SW 1271 (cell line): Measurements from ENCODE around the gene TRIML2.
"Not testable (repeated sequence)": the region's sequence is repeated elsewhere in the genome, so short reads cannot be mapped to it uniquely, and the experiment has no call there.

ENCODE experiments used
- DNase-seq, 2 experiments: peaks; one replicate each; lab custom pipeline; 2025; lab: John Stamatoyannopoulos, UW

Gene TRIML2

GRCh38 chr4:188106454-188106853, 2.9 kb downstream of the TRIML2 start:
- no peak for DNase-seq

- DNase-seq: no peak
Measured at GRCh38 chr4:188092824-188093223, 16.6 kb downstream of the TRIML2 start.

- no peak for DNase-seq
Measured at GRCh38 chr4:188086858-188087257, 22.5 kb downstream of the TRIML2 start.

GRCh38 chr4:188082796-188083195, 26.6 kb downstream of the TRIML2 start:
- no peak for DNase-seq

GRCh38 chr4:188078116-188078515, 31.3 kb downstream of the TRIML2 start:
- no peak for DNase-seq

GRCh38 chr4:188076169-188076568, 33.2 kb downstream of the TRIML2 start:
- no peak for DNase-seq

GRCh38 chr4:188061083-188061482, 48.3 kb downstream of the TRIML2 start:
- no peak for DNase-seq

GRCh38 chr4:188053302-188053701, 56.1 kb downstream of the TRIML2 start:
- no peak for DNase-seq

- DNase-seq: no peak
Measured at GRCh38 chr4:188046657-188047056, 62.7 kb downstream of the TRIML2 start.

- DNase-seq: not testable (repeated sequence)
Measured at GRCh38 chr4:188045461-188045860, 63.9 kb downstream of the TRIML2 start.

- DNase-seq: no peak
Measured at GRCh38 chr4:188043154-188043553, 66.2 kb downstream of the TRIML2 start.

- no peak for DNase-seq
Measured at GRCh38 chr4:188042191-188042590, 67.2 kb downstream of the TRIML2 start.

- DNase-seq: no peak
Measured at GRCh38 chr4:188041721-188042120, 67.7 kb downstream of the TRIML2 start.
